Thoracic aorta (tissue), 2 donors: Measurements from ENCODE around the gene CNTLN. TPM values are rescaled to one million over a fixed set of nuclear protein-coding genes. Genes with fewer than 3 reads are reported as not detected.

ENCODE experiments used
- ATAC-seq: fragments of 150-250 bp; one replicate; pipeline ENCODE4 v1.8.0; 2017; ENCODE audit warnings: low read depth; ENCODE audit not compliant: insufficient number of reproducible peaks, low FRiP score
- DNase-seq: peaks from one replicate; pipeline ENCODE4 v3.0.0-alpha.2; 2020; ENCODE audit warnings: low spot score
- H3K27ac ChIP-seq, 2 donors: fragments of 200-600 bp; sonication (generic); 1 replicate in 1 of 2; 2 replicates in 1 of 2; pipeline ENCODE4 v1.5.1; 2016; ENCODE audit warnings: mild to moderate bottlenecking in 2 of 2, moderate library complexity in 2 of 2
- H3K27me3 ChIP-seq: fragments of 200-600 bp; sonication (generic); replicated peaks from 2 replicates; pipeline ENCODE4 v1.6.0; 2016; ENCODE audit warnings: mild to moderate bottlenecking; ENCODE audit not compliant: insufficient read depth
- H3K36me3 ChIP-seq: fragments of 200-600 bp; sonication (generic); one replicate; pipeline ENCODE4 v1.5.1; 2016
- H3K4me1 ChIP-seq, 2 donors: fragments of 200-600 bp; sonication (generic); 1 replicate in 1 of 2; 2 replicates in 1 of 2; pipeline versions ENCODE4 v1.5.1 to v1.6.0; 2016; ENCODE audit warnings: low read depth in 2 of 2, mild to moderate bottlenecking in 1 of 2; ENCODE audit not compliant: control insufficient read depth in 1 of 2
- H3K4me3 ChIP-seq: fragments of 200-600 bp; sonication (generic); 2 replicates; pipeline ENCODE4 v1.5.1; 2016; ENCODE audit warnings: mild to moderate bottlenecking
- H3K9me3 ChIP-seq: fragments of 200-600 bp; sonication (generic); 2 replicates; pipeline ENCODE4 v1.5.1; 2016
- CTCF ChIP-seq: fragments of 200-600 bp; sonication (generic); IDR thresholded peaks from one replicate; pipeline ENCODE4 v1.5.1; 2019; ENCODE audit warnings: antibody characterized with exemption
- total RNA-seq, 2 donors: library from RNA; depleted of rRNA; stranded (reverse); fragments of >200 nt; gene quantifications; one replicate each; pipeline versions ENCODE4 v1.1.0 to v1.2.3, GENCODE V29; 2016

The CNTLN gene
- total RNA-seq: 10 to 100 TPM; 11.4 to 16.4 TPM

GRCh38 chr9:17134396-17135294, at the start of gene CNTLN:
CNTLN (plus strand) TSS chr9:17135040; CDS start chr9:17135066, 26 bp downstream.
- H3K27ac ChIP-seq: peak within 1 kb of the TSS; percentile 63 to 83

GRCh38 chr9:17088566-17088965, 46.3 kb upstream of the CNTLN start:
- Histone ChIP-seq H3K9me3 (no peaks in the 10 kb centered on the region), H3K27ac (no peak overlapping the region), H3K4me1 (no peaks in the 10 kb centered on the region), H3K36me3 (no peaks in the 10 kb centered on the region), H3K4me3 (no peak overlapping the region), H3K27me3 (no peaks in the 10 kb centered on the region)
- no peak for TF ChIP-seq CTCF
- DNase-seq: no peak
- ATAC-seq: peak; percentile 28

More at GRCh38 chr9:17134396-17135294, at the start of gene CNTLN:
- Histone ChIP-seq H3K9me3 (no peaks in the 10 kb centered on the region), H3K4me1 (peaks cover 3 to 20% of the 10 kb centered on the region in 2 donors), H3K36me3 (no peaks in the 10 kb centered on the region), H3K27me3 (no peaks in the 10 kb centered on the region), H3K4me3 (peak within 1 kb of the TSS; percentile 93)
- ATAC-seq (peak; percentile 96), DNase-seq (peak; percentile 62)
- no peak for TF ChIP-seq CTCF

GRCh38 chr9:17090041-17090440, 44.8 kb upstream of the CNTLN start:
- no peaks in the 10 kb centered on the region for H3K36me3 ChIP-seq
- H3K4me1 ChIP-seq: no peaks in the 10 kb centered on the region
- H3K4me3 ChIP-seq: no peak overlapping the region
- TF ChIP-seq CTCF: no peak
- DNase-seq: no peak
- H3K27me3 ChIP-seq: no peaks in the 10 kb centered on the region
- no peak for ATAC-seq
- H3K27ac ChIP-seq: no peak overlapping the region
- no peaks in the 10 kb centered on the region for H3K9me3 ChIP-seq

GRCh38 chr9:17116400-17116837, 18.4 kb upstream of the CNTLN start:
- H3K27me3 ChIP-seq: no peaks in the 10 kb centered on the region
- H3K27ac ChIP-seq: no peak overlapping the region
- H3K4me1 ChIP-seq: peaks cover 0 to 9% of the 10 kb centered on the region in 2 donors
- ATAC-seq (no peak), DNase-seq (no peak)
- H3K4me3 ChIP-seq: no peak overlapping the region
- H3K9me3 ChIP-seq: no peaks in the 10 kb centered on the region
- no peaks in the 10 kb centered on the region for H3K36me3 ChIP-seq
- peak; percentile 53 for TF ChIP-seq CTCF

- no peaks in the 10 kb centered on the region for H3K27me3 ChIP-seq
- H3K27ac ChIP-seq: peak overlapping the region; percentile 21 to 34
- no peaks in the 10 kb centered on the region for H3K36me3 ChIP-seq
- no peak for DNase-seq
- no peak overlapping the region for H3K4me3 ChIP-seq
- TF ChIP-seq CTCF: no peak
- H3K9me3 ChIP-seq: no peaks in the 10 kb centered on the region
- H3K4me1 ChIP-seq: peaks cover 0 to 9% of the 10 kb centered on the region in 2 donors
- ATAC-seq: no peak
Observed at GRCh38 chr9:17117372-17117771, 17.5 kb upstream of the CNTLN start.
